ENCODE measurements around the gene PCNX1. TPM values are rescaled to one million over a fixed set of nuclear protein-coding genes. Genes with fewer than 3 reads are reported as not detected.
"Not testable (repeated sequence)": the region's sequence is repeated elsewhere in the genome, so short reads cannot be mapped to it uniquely, and the experiment has no call there.

PCNX1 gene
- total RNA-seq, 1 donor from 2014 or later: 56.0 TPM

DNA sequence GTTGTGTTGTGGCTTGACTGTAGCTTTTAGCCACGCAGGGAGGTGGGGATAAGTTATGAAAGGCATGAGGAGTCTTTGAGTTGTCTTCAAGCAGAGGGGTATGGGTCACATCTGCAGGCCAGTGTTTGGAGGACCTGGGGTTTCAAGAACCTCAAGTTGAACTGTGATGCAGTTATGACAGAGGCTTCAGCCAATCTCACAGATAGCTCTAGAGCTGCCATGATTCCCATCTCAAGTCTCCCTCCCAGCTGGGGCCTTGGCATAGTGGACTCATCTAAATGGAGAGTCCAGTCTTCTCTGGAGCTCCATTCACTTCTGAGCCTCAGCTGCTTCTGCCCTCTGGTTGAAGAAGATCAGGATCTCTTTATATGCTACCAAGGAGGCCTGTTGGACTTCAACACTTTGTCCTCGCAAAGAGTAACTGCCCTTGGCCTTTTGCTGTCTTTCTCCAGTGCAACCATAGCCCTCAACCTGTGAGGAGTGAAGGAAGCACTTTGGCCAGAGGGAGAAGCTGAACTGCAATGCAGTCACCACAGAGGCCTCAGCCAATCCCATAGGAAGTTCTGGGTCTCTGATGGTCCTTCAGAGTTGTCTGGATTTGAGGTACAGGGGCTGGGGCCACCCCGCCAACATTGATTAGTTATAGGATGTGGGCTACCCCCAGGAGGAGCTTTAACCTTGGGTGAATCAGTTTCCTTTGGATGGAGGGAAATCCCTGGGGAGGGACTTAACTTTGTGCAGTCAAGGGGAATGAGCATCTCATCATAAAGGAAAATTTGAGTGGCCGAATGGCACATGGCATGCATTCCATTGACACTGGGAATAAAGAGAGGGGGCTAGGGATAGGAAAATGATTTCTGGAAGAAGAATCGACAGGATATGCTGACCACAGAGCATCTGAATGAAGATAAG, 230.5 kb downstream of the PCNX1 start:
- peaks cover 3% of the 10 kb centered on the region for H3K36me3 Mint-ChIP-seq (ENCODE audit: low read depth)
- no peak overlapping the region for H3K4me3 Mint-ChIP-seq
- H3K27ac Mint-ChIP-seq: no peak overlapping the region
- H3K9me3 Mint-ChIP-seq: no peaks in the 10 kb centered on the region
- DNase-seq: no peak
- intact Hi-C loops (cut with micrococcal nuclease): no loop called here
- no peaks in the 10 kb centered on the region for H3K27me3 Mint-ChIP-seq
- H3K4me1 Mint-ChIP-seq: peaks cover 30% of the 10 kb centered on the region

DNA sequence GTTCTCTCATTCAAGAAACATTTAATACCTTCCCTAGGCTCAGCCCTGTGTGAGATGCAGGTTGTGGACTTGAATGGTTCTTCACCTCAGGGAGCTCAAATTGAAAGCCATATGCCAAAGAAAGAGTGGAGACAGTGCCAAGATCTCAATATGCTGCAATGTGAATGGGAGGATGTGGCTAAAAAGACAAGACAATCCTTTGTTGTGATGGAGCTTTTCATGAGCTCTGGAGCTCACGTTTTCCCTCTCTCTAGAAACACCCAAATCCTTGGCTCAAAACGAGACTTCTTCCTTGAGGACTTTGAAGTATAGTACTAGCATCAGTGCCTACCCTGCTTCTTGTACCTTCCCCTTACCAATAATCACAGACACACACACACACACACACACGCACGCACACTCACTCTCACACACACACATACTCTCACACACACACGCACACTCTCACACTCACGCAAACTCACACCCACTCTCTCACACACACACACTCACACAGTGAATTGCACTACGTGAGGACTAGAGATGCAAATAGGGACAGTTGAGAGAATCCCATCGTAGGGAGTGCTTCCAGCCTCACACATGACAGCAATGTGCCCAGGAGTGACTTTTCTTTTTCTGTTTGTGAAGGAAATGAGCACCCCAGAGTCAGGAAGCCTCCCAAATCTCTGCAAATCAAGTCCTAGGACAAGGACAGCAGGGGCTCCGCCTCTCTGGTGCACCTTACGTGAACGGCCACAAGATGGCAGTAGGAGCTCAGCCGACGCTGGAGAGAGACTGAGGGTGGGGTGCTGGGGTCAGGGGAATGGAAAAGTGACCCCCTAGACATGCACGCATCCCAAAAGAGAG, 231.4 kb downstream of the PCNX1 start:
- no peaks in the 10 kb centered on the region for H3K27me3 Mint-ChIP-seq
- peaks cover 3% of the 10 kb centered on the region for H3K36me3 Mint-ChIP-seq (ENCODE audit: low read depth)
- H3K4me3 Mint-ChIP-seq: no peak overlapping the region
- peaks cover 39% of the 10 kb centered on the region for H3K4me1 Mint-ChIP-seq
- peak; percentile 89 for DNase-seq
- H3K27ac Mint-ChIP-seq: no peak overlapping the region
- no peaks in the 10 kb centered on the region for H3K9me3 Mint-ChIP-seq
- intact Hi-C loops (cut with micrococcal nuclease): loop anchor here (1.0 kb wide), 1 partner anchor 615 kb away; no protein-coding TSS in a partner anchor

DNA sequence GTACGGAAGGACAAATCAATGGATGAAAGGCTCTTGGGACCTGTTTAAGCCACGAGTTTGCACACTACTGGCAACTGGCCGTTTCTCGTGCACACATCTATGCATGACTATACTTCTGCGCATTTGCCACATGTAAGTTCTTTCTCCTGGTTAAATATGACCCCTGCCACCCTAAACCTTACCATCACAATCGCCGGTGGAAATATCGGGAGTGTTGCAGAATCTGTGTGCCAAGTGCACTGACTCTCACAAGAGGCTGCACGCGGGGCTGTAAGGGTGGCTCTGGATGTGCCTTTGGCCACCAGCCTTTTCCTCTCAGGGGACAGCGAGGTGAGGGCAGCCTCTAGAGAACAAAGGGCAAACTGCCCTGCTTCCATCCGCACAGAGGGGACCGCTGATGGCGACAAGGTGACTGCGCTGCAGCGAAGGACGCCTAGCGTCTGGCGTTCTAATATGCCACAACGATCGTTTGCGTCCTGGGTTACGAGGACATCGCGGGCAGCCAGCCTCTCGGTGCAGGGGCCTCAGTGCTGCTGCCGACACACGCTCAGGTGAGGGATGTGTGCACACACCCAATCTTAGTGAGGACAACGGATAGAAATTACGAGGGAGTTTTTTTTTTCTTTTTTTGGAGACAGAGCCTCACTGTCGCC, 232.2 kb downstream of the PCNX1 start:
- peaks cover 3% of the 10 kb centered on the region for H3K36me3 Mint-ChIP-seq (ENCODE audit: low read depth)
- H3K9me3 Mint-ChIP-seq: no peaks in the 10 kb centered on the region
- no peak for DNase-seq
- H3K4me3 Mint-ChIP-seq: no peak overlapping the region
- intact Hi-C loops (cut with micrococcal nuclease): loop anchor here (1.0 kb wide), 1 partner anchor 614 kb away; no protein-coding TSS in a partner anchor
- H3K27ac Mint-ChIP-seq: no peak overlapping the region
- peaks cover 42% of the 10 kb centered on the region for H3K4me1 Mint-ChIP-seq
- no peaks in the 10 kb centered on the region for H3K27me3 Mint-ChIP-seq

- Mint-ChIP-seq H3K9me3 (no peaks in the 10 kb centered on the region), H3K4me3 (no peak overlapping the region), H3K4me1 (peaks cover 42% of the 10 kb centered on the region), H3K27ac (no peak overlapping the region), H3K27me3 (no peaks in the 10 kb centered on the region), H3K36me3 (ENCODE audit: low read depth) (peaks cover 3% of the 10 kb centered on the region)
- no peak for DNase-seq
- intact Hi-C loops (cut with micrococcal nuclease): no loop called here
Measured at GRCh38 chr14:71140157-71140556, 232.9 kb downstream of the PCNX1 start.

DNA sequence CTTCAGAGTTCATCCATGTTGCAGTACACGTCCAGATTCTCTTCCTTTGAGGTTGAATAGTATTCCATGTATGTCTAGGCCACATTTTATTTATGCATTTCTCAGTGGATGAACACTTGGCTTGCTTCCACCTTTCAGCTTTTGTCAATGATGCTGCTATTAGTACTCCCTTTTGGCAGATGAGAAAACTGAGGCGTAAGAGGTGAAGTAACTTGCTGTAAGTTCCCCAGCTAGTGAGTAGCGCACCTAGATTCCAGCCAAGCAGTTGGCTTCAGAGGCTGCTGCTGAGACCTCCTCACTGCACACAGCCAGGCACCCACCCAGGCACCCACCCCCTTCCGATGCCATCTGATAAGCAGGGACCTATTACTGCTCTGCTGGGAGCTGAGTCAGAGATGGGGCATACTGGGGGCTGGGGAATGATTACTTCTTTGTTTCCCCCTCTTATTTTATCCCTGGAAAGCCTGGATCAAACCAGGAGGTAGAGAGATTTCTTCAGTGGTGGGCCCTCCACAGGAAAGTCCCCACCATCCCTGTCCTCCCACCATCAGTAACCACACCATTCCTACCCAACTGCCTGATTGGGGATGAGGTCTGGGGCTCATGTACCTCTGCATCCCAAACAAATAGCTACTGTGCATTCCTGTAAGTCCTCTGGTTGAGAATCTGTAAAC, 234.6 kb downstream of the PCNX1 start:
- no peak for DNase-seq
- peaks cover 45% of the 10 kb centered on the region for H3K4me1 Mint-ChIP-seq
- intact Hi-C loops (cut with micrococcal nuclease): loop anchor here (1.0 to 2.0 kb wide), 5 partner anchors 76 to 269 kb away; no protein-coding TSS in a partner anchor
- peak overlapping the region; percentile 95 for H3K27ac Mint-ChIP-seq
- peaks cover 3% of the 10 kb centered on the region for H3K36me3 Mint-ChIP-seq (ENCODE audit: low read depth)
- no peaks in the 10 kb centered on the region for H3K9me3 Mint-ChIP-seq
- peak overlapping the region; percentile 74 for H3K4me3 Mint-ChIP-seq
- no peaks in the 10 kb centered on the region for H3K27me3 Mint-ChIP-seq

DNA sequence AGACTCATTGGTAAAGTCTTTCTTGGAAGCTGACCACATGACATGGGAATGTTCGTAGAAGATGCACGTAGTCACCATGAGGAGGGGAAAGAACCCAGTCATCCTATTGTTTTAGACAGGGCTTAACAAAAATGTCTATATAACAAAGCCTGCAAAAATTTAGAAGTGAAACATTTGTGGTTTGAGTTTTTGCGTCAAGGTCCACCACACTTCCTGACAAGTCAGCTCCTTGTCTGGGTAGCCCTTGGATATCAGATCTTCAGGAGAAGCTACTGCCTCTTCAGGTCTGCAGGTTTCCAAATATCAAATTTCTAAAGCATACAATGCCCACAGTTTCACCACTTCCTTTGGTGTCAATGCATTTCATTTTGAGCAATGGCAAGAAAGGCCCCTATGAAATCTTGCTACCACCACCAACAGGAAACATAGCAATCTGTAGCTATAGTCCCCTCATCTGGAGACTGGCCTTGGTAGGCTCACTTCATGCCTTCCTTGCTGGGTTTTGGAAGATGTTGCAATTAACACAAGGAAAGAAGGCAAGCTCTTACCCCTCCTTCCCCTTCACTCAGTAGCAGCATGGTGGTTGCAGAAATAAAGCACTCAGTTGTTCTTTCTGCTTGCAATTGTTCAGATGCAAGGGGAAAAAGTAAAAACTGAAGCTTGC, 235.2 kb downstream of the PCNX1 start:
- DNase-seq: peak; percentile 86
- intact Hi-C loops (cut with micrococcal nuclease): loop anchor here (1.0 to 2.0 kb wide), 8 partner anchors 76 to 413 kb away; partner anchors contain the start of gene SIPA1L1
- Mint-ChIP-seq H3K4me3 (peak overlapping the region; percentile 74), H3K36me3 (ENCODE audit: low read depth) (no peaks in the 10 kb centered on the region), H3K27me3 (no peaks in the 10 kb centered on the region), H3K4me1 (peaks cover 45% of the 10 kb centered on the region), H3K27ac (peak overlapping the region; percentile 95), H3K9me3 (no peaks in the 10 kb centered on the region)

DNA sequence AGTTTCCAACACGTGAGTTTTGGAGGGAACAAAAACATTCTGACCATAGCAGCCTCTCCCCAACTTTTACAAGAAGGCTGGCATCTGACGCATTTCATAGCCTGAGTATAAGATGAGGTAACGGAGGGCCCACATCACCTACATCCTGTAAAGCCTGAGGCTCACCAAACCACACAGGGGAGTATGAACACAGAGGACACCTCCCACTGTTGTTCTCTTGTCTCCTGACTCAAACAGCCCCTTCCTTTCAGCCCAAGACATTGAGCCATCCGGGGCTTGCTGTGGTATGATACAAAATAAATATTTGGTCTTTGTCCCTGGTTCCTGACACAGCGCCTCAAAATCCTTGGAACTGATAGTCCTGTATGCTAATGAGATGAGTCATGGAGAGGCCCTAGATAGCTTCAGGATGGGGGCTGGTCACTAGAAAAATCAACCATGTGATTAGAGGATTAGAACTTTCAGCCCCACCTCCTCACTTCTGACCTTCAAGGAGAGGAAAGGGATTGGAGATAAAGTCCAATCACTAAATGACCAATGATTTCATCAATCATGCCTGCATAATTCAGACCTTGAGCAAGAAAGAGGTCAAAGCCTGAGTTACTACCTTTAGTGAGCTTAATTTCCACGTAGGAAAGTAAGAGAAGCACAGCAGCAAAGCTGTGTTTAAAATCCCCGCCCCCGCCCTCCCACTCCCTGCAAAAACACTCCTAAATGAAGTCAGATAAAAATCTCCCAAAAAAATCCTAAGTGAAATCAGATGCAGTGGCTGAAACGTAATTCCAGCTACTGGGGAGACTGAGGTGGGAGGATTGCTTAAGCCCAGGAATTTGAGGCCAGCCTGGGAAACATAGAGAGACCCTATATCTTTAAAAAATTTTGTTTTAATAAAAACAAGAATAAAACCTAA, 236.4 kb downstream of the PCNX1 start:
- H3K4me1 Mint-ChIP-seq: peaks cover 46% of the 10 kb centered on the region

GRCh38 chr14:71147335-71147734, 240.1 kb downstream of the PCNX1 start:
- peaks cover 21% of the 10 kb centered on the region for H3K9me3 Mint-ChIP-seq
- intact Hi-C loops (cut with micrococcal nuclease): not testable (repeated sequence)

More for the DNA sequence above, 236.4 kb downstream of the PCNX1 start:
- H3K27me3 Mint-ChIP-seq: no peaks in the 10 kb centered on the region
- no peaks in the 10 kb centered on the region for H3K36me3 Mint-ChIP-seq (ENCODE audit: low read depth)
- H3K4me3 Mint-ChIP-seq: peak overlapping the region; percentile 74
- intact Hi-C loops (cut with micrococcal nuclease): loop anchor here (1.0 to 2.0 kb wide), 4 partner anchors 177 to 412 kb away; partner anchors contain the start of gene SIPA1L1
- H3K9me3 Mint-ChIP-seq: no peaks in the 10 kb centered on the region
- DNase-seq: peak; percentile 90
- peak overlapping the region; percentile 95 for H3K27ac Mint-ChIP-seq

DNA sequence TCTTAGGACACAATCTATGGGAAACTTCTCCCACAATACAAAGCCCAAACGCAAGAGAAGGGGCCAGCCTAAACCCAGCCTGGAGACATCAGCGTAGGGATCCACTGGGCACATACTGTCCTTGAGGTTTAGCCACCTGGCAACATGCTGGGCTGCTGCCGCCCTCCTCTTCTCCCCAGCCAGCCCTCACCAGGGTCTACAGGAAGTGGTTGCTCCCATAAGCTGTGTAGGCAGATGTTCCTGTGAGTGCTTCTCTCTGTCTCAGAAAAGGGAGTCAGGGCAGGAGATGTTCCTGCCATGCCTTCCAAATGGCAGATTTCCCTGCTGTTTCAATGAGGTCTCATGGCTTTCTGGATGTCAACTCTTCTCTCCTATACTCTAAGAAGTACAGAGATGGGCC, 241.4 kb downstream of the PCNX1 start:
- Mint-ChIP-seq H3K36me3 (ENCODE audit: low read depth) (peaks cover 13% of the 10 kb centered on the region), H3K27me3 (no peaks in the 10 kb centered on the region), H3K4me1 (peaks cover 23% of the 10 kb centered on the region), H3K4me3 (no peak overlapping the region), H3K9me3 (peaks cover 21% of the 10 kb centered on the region), H3K27ac (peak overlapping the region; percentile 67)
- intact Hi-C loops (cut with micrococcal nuclease): no loop called here
- no peak for DNase-seq

More at GRCh38 chr14:71147335-71147734, 240.1 kb downstream of the PCNX1 start:
- H3K27me3 Mint-ChIP-seq, H3K4me3 Mint-ChIP-seq, DNase-seq, H3K27ac Mint-ChIP-seq: not testable (repeated sequence)
- peaks cover 13% of the 10 kb centered on the region for H3K36me3 Mint-ChIP-seq (ENCODE audit: low read depth)
- peaks cover 36% of the 10 kb centered on the region for H3K4me1 Mint-ChIP-seq

DNA sequence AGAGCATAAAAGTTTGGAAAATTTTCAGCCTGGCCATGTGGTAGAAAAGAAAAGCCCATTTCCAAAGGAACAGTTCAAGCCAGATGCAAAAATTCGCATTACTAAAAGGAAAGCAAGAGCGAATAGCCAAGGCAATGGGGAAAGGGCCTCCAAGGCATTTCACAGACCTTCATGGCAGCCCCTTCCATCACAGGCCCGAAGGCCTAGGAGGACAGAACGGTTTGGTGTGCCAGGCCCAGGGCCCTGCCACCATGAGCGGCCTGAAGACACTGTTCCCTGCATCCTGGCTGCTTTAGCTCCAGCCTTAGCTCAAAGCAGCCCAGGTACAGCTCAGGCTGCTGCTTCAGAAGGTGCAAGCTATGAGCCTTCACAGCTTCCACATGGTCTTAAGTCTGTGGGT, 243.5 kb downstream of the PCNX1 start:
- H3K36me3 Mint-ChIP-seq (ENCODE audit: low read depth): peaks cover 13% of the 10 kb centered on the region
- H3K27ac Mint-ChIP-seq: no peak overlapping the region
- H3K9me3 Mint-ChIP-seq: peaks cover 21% of the 10 kb centered on the region
- peaks cover 3% of the 10 kb centered on the region for H3K27me3 Mint-ChIP-seq
- DNase-seq: no peak
- peaks cover 19% of the 10 kb centered on the region for H3K4me1 Mint-ChIP-seq
- H3K4me3 Mint-ChIP-seq: no peak overlapping the region
- intact Hi-C loops (cut with micrococcal nuclease): no loop called here

- peaks cover 15% of the 10 kb centered on the region for H3K27me3 Mint-ChIP-seq
- H3K9me3 Mint-ChIP-seq: peaks cover 24% of the 10 kb centered on the region
- H3K4me1 Mint-ChIP-seq: no peaks in the 10 kb centered on the region
- no peak overlapping the region for H3K4me3 Mint-ChIP-seq
- intact Hi-C loops (cut with micrococcal nuclease): no loop called here
- DNase-seq: no peak
- H3K27ac Mint-ChIP-seq: no peak overlapping the region
- peaks cover 3% of the 10 kb centered on the region for H3K36me3 Mint-ChIP-seq (ENCODE audit: low read depth)
Measured at GRCh38 chr14:71155743-71156142, 248.5 kb downstream of the PCNX1 start.

All from activated CD4-positive, alpha-beta T cell treated with anti-CD3 and anti-CD28 coated beads, Interleukin-2, amount 10 ng/mL, durations not matched to agents 24 days and 14 days (primary cell).